AG10803 (cell line): ENCODE measurements around the gene DGKD.

Experiments used
- DNase-seq: peaks from one replicate; pipeline ENCODE4 v3.0.0; 2010; ENCODE audit warnings: low read depth
- H3K4me3 ChIP-seq: 2 replicates; pipeline ENCODE4 v1.5.1; 2011; ENCODE audit warnings: mild to moderate bottlenecking, low read length, control low read depth
- TF ChIP-seq, protein P1 (sequence below): conservative IDR thresholded peaks from 2 replicates; pipeline ENCODE4 v1.5.1; 2011; ENCODE audit warnings: mild to moderate bottlenecking, low read length, control low read depth, inconsistent platforms

The DGKD gene

DNA sequence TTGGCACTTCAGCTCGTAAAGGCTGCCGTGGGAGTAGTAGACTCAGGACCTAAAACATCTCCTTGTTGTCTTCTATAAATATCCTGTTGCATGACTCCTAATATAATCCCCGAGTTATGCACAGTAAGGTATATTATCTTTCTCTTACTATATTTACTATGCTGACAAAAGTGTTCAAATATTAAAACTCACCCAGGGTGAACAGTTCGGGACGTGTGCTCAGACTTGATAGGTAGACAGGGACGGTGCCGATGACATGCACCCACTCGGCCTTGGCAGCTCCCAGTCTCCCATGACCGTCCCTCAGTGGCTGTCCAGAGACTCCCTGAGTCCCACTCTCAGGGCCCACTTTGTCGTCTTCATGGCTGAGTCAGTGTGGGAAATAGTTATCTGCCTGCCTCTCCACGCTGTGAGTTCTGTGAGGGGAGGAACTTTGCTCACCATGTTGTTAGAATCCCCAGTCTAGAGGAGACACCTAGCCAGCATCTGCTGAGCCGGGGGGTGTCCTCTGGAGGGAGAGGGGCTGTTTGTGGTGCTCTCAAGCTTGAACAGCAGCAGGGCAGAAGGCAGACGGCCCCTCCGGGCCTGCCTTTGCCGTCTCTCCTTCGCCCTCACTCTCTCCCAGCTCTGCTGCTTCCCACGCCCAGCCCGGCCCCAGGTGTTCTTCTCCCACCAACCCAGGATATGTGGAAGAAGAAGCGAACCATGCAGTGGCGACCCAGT, 75.0 kb downstream of the DGKD start:
- H3K4me3 ChIP-seq, result no peak overlapping the region
- TF ChIP-seq, protein P1, sequence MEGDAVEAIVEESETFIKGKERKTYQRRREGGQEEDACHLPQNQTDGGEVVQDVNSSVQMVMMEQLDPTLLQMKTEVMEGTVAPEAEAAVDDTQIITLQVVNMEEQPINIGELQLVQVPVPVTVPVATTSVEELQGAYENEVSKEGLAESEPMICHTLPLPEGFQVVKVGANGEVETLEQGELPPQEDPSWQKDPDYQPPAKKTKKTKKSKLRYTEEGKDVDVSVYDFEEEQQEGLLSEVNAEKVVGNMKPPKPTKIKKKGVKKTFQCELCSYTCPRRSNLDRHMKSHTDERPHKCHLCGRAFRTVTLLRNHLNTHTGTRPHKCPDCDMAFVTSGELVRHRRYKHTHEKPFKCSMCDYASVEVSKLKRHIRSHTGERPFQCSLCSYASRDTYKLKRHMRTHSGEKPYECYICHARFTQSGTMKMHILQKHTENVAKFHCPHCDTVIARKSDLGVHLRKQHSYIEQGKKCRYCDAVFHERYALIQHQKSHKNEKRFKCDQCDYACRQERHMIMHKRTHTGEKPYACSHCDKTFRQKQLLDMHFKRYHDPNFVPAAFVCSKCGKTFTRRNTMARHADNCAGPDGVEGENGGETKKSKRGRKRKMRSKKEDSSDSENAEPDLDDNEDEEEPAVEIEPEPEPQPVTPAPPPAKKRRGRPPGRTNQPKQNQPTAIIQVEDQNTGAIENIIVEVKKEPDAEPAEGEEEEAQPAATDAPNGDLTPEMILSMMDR, result no peak
- DNase-seq, result no peak

DNA sequence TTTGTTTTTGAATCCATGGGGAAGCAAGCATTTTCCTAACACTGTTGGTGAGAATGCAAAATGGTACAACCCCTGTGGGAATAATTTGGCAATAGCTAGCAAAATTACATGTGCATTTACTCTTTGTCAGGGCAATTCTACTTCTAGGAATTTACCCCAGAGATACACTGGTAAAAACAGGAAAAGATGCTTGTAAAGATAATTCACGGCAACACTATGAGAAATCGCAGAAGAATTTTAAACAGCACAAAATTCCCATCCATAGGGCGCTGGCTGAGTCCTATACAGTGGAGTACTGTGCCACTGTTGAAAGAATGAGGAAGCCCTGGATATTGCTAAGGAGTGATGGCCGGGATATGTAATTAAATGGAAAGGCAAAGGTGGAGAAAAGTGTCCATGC, 75.8 kb downstream of the DGKD start:
- H3K4me3 ChIP-seq, result no peak overlapping the region
- TF ChIP-seq, protein P1, result no peak
- DNase-seq, result peak; percentile 50

DNA sequence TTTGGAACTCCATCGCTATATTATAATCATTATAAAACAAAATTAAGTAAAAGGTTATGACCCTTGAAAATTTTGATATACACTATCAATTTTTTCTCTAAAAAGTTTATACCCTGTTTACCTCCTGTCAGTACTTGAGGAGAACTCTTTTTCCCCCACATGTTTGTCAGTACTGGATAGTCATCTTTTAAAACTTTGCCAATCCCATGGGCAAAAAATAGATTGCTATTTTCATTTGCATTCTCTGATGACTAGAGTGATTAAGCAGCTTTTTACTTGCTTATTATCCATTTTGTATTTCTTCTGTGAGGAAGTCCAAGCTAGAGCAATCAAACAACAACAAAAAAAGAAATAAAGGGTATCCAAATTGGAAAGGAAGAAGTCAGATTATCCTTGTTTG, 76.4 kb downstream of the DGKD start:
- no peak for DNase-seq
- TF ChIP-seq, protein P1, result no peak
- H3K4me3 ChIP-seq, result no peak overlapping the region

DNA sequence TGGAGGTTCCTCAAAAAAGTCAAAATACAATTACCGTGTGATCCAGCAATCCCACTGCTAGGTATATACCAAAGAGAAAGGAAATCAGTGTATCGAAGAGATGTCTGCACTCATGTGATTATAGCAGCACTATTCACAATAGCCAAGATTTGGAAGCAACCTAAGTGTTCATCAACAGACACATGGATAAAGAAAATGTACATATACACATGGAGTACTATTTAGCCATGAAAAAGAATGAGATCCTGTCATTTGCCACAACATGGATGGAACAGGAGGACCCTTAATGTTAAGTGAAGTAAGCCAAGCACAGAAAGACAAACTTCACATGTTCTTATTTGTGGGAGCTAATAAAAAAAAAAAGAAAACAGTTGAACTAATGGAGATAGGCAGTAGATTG, 78.7 kb downstream of the DGKD start:
- TF ChIP-seq, protein P1, result no peak
- no peak overlapping the region for H3K4me3 ChIP-seq
- no peak for DNase-seq

DNA sequence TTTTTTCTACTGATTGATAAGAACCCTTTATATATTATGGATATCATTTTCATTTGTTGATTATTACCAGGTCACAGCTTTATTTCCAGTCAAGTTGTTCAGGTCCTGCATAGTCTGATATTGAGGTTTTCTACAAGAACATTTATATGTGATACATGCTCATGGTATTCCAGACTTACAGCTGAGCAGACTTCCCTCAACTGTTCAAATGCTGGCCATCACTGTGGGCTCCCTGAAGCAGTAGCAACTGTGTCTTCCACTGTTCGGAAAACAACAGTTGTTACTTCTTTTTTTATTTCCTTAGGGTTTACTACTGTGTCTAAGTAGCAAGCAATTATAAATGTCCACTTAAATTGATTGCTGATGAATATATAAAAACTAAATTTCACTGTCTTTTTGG, 79.5 kb downstream of the DGKD start:
- no peak for DNase-seq

DNA sequence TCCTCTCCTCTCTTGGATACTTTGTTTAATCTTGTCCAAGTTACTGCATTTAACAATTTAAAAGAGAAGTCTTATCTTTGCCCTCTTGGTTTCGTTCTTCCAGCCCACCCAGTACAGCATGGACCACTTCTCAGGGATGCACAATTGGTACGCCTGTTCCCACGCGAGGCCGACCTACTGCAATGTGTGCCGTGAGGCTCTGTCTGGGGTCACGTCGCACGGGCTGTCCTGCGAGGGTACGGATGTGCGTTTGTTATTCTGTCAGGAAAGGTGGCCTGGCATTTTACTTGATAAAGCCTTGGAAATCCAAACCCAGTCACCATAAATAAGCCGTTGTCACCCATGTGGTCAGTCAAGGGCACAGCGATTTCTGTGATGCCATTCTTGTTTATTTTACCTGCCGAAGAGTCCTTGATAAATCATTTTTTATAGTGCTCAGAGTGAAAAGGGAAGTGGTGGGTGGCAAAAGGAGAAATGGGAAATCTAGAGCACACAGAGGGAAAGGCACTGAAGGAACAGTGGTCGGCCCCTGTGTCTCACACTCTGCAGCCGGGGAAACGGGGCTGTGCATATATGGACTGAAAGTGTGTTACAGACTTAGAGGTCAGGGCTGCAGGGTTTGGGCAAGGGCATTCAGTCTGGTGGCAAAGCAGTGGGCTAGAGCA, 80.5 kb downstream of the DGKD start:
- TF ChIP-seq, protein P1, result no peak
- DNase-seq, result no peak
- H3K4me3 ChIP-seq, result no peak overlapping the region

More for the DNA sequence above, 79.5 kb downstream of the DGKD start:
- H3K4me3 ChIP-seq, result no peak overlapping the region
- TF ChIP-seq, protein P1, result no peak
